ENCODE results near the gene IGFL3. TPM values are rescaled to one million over a fixed set of nuclear protein-coding genes. Genes with fewer than 3 reads are reported as not detected.
"Not testable (repeated sequence)": the region's sequence is repeated elsewhere in the genome, so short reads cannot be mapped to it uniquely, and the experiment has no call there.

Gene IGFL3
- not detected for polyA plus RNA-seq (ENCODE audit: insufficient read length)

DNA sequence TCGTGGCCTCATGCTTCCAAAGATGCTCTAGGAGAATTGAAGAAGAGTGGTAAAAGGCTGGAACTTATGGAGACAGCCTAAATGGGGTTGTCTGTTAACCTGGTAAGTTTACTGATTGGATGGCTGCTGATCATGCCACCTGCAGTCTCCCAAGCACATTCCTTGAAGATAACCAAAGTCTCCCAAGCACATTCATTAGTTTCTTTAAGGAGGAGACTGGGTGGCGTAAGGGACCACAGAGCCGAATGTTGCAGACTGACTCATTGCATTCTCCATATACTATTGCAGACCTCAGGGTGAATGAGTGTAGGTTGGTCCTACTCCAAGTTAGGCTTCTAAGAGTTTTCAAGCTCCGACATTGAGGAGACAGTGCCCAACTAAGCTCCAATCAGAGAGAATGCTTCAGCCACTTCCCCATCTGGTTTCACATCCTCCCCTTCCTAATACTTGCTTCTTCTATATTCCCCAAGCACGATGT is at the start of gene IGFL3:
IGFL3 (minus strand) TSS at position 51 of the 478 bp plus-strand sequence; CDS start at position 12, 39 bp downstream.
- DNase-seq (ENCODE audit: low read depth), result no peak

DNA sequence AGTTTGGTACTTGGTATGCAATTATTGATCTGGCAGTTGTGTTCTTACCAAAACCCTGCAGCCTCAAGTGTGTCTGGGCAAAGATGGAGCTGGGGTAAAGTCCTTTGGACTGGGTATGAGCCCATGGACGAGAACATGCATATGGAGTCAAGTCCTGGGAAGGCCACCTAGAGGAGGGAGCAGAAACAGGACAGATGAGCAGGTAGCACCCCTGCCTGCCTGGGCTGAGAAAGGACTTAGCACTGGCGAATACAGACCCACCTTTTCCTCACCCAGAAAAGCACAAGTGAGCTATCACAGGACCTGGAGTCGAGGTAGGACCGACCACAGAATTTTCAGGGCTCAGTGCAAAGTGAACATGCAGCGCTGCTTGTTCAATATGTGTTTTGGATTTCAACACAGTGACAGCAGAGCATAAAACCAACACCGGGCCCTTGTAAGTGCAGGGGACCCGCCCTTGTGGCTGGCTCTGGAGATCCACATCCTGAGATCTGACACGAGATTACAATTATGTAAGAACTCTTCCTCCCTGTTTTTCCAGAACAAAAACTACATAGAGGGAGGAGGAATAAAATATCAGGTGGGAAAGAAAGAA is 49.5 kb upstream of the IGFL3 start:
- DNase-seq (ENCODE audit: low read depth), result no peak

DNA sequence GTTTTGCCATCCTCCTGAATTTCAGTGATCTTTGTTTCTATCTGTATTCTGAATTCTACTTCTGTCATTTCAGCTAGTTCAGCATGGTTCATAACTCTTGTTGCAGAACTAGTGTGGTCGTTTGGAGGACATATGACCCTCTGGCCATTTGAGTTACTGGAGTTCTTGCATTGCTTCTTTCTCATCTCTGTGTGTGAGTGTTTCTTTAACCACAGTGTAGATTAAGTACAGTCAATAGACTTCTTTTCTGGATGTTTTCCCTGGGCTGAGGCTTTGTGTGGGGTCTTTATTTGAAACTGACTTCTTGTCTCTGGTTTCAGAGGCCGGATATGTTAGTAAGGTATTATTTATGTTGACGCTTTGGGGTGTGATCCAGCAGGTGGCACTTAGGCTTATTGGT is 38.2 kb upstream of the IGFL3 start:
- DNase-seq (ENCODE audit: low read depth), result no peak

DNA sequence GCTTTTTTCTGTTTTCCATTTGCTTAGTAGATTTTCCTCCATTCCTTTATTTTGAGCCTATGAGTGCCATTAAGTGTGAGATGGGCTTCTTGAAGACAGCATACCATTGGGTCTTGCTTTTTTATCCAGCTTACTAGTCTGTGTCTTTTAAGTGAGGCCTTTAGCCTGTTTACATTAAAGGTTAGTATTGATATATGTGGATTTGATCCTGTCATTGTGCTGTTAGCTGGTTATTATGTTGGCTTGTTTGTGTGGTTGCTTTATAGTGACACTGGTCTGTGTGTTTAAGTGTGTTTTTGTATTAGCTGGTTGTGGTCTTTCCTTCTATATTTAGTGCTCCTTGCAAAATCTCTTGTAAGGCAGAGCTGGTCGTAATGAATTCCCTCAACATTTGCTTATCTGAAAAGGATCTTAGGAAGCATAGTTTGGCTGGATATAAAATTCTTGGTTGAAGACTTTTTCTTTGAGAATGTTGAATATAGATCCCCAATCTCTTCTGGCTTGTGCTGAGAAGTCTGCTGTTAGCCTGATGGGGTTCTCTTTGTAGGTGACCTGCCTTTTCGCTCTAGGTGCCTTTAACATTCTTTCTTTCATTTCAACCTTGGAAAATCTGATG is 37.3 kb upstream of the IGFL3 start:
- not testable (repeated sequence) for DNase-seq (ENCODE audit: low read depth)

DNA sequence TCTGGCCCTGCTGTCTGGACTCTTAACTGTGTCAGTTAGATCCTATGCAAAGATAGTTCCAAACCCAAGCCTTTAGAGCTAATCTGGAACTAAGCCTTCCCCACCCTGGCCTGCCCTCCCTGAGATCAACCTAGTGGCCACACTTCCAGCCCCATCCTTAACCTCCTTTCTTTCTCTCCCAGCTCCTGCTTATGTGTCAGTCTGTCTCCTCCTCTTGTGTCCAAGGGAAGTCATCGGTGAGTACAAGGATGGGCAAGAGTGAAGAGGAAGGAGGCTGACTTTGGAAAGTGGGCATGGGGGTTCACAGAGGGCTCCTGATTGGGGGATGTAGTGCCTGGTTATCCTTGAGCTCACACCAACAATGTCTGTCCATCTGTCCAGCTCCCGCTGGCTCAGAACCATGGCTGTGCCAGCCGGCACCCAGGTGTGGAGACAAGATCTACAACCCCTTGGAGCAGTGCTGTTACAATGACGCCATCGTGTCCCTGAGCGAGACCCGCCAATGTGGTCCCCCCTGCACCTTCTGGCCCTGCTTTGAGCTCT is 35.8 kb upstream of the IGFL3 start:
- no peak for DNase-seq (ENCODE audit: low read depth)

DNA sequence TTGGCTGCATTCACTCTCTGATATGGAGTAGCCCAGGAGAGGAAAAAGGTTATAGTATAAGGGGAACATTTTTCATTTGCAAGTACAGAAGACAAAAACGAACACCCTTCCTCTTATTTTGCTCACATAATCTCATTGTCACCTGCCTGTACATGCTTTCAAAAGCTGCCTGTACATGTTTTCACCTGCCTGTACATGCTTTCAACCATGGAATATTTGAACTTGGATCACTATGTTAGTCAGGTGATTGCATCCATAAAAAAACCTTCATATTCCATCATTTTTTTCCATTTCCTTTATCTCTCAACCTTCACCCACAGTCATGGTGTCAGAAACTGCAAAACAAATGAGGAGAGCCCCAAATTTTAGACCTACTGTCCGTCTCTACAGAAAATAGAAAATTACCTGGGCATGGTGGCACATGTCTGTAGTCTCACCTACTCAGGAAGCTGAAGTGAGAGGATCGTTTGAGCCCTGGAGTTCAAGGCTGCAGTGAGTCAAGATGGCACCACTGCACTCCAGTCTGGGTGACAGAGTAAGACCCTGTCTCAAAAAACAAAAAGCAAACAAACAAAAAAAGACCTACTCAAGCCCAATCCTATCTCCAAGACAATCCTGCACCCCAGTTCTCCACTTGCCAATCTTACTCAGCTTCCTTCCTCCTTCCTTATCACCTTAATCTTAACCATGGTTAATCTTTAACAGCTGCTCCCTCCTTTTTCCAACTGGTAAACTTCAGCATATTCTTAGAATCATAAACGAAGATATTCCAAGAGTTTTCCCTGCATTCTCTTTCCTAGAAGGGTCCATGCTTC is 35.1 kb upstream of the IGFL3 start:
- DNase-seq (ENCODE audit: low read depth), result no peak

DNA sequence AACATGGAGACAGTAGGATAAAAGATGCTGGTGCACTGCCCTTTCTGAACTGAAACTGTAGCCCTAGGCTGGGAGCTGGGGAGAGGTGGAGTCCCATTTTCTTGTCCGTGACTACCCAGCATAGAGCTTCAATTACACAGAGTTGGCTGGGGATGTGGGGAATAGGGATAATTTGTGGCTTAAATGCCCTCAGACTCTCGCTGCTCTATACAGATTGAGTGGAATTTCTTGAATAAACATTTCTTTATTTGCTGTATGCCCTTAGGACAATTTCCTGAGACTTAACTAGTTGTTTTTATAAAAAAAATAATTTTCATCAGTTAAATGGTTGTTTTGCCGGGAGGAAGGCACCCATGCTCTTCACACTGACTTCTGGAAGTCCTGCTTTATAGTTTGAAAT is 30.7 kb upstream of the IGFL3 start:
- DNase-seq (ENCODE audit: low read depth), result no peak

DNA sequence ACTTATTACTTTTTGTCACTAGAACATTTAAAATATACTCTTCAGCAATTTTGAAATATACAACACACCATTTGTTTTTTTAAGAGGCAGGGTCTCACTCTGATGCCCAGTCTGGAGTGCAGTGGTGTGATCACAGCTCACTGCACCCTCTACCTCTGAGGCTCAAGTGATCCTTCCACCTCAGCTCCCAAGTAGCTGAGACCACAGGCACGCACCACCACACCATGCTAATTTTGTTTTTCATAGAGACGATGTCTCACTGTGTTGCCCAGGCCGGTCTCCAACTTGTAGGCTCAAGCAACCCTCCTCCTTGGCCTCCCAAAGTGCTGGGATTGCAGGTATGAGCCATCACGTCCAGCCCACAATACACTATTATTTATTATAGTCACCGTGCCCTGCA is 26.1 kb upstream of the IGFL3 start:
- no peak for DNase-seq (ENCODE audit: low read depth)

DNA sequence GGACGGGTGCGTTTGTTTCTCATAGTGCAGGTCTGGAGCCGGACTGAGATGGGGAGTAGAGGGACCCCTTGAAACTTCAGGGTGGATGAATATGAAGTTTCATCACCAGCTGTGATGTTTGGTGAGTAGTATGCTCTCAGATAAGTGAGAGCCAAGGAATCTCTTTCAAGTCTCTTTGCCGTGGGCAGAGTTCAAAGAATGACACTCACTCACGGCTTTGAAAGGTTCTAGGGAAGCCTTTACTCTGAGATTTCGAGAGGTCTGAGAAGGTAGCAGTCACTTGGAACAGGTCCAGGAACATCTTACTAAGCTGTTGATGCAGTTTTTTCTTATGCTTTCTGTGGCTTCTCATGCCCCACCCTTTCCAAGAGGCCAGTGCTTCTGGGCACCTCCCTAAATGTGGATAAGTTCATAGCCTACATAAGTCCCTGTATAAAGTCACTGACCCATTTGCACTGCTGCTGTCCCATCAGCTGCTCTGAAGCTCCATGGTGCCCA is 23.4 kb upstream of the IGFL3 start, which contains the start of gene IGFL2:
IGFL2 (plus strand) TSS at position 448 of the 498 bp plus-strand sequence; CDS start at position 489, 41 bp downstream.
- no peak for DNase-seq (ENCODE audit: low read depth)

DNA sequence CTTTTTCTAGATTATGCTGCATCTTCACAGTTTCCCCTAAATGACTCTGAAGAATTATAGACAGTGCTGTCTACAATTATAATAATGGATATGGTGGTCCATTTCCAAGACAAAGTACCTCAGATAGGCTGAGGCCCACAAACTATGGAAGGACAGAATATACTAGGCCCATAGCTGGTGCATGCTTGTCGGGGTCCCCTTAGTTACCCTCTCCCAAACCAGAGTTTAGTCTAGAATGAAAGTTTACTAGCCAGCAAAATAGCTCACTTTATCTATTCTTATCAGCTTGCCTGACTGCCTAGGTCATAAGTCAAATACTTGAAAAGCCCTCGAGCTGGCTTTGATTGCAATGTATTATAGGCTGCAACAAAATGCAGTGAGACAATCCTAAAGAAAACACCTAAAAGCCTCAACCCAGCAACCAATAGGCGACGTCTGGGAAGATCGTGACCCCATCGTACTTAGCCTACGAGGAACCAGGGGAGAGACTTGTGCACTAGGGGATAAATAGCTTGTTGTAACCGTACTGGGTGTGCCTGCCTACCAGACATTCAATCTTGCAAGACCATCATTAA is 22.8 kb upstream of the IGFL3 start:
- DNase-seq (ENCODE audit: low read depth), result no peak

DNA sequence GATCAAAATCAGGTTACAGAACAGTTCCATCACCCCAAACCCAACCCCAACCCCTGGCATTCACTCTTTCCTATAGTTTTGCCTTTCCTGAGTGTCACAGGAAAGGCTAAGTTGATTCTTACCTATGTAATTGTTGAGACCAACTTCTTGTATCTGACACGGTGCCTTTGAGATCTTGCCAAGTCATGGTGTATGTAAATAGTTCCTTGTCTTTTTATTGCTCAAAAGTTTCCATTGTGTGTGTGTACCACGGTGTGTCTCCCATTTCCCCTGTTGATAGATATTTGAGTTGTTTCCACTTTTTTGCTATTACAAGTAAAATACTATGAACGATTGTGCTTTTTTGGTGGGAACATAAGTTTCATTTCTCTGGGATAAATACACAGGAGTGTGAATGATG is 20.3 kb upstream of the IGFL3 start:
- no peak for DNase-seq (ENCODE audit: low read depth)

DNA sequence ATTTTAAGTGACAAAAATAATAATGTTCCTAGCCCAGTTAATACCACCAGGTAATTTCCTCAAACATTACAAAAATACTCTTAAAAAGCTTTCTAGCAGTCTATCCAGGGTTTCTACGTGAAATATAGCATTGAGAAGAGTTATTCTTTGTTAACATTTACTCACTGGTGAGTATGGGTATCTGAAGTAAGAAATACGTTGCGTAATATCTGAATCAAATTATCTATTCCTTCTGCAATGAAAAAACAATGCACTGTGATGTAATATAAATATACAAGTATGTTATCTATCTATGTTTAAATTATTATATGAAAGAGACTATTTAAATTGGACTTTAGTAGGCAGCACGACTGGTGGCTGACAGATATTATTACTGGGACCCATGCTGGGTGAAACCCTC is 17.8 kb upstream of the IGFL3 start:
- DNase-seq (ENCODE audit: low read depth), result no peak

DNA sequence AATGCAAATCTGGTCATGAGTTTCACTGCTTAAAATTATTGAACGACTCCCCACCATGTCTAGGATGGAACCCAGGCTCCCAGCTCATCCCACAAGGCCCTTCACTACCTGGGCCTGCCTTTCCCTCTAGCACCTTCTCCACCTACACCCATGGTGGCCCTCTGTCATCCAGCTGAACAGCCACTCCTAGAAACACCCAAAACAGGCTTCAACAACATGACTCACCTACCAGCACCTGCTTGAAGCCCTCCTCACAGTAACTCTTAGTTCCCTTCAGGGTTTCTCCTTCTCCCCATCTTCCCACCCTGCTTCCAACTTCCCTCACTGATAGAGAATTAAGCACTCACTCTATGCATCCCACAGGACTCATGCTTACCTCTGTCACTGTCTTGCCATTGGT is 16.9 kb upstream of the IGFL3 start:
- DNase-seq (ENCODE audit: low read depth), result no peak

DNA sequence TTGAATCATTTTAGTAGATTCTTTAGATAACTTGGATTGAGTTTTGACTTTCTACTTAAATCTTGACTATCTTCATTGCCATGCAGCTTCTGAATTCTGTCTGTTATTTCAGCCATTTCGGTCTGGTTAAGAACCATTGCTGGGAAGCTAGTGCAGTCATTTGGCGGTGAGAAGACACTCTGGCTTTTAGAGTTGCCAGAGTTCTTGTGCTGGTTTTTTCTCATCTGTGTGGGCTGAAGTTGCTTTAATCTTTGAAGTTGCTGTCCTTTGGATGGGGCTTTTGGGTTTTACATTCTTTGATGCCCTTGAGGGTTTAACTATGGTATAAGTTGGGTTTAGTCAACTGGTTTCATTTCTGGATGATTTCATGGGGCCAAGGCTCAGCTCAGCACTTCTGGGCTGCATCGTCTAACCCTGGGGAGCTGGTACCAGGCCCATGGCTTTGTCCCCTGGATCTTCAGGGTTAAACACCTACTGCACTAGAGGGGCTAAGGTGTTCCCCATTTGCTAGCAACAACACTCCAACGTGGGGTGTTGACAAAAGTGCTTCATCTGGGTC is 13.5 kb upstream of the IGFL3 start:
- DNase-seq (ENCODE audit: low read depth), result no peak

DNA sequence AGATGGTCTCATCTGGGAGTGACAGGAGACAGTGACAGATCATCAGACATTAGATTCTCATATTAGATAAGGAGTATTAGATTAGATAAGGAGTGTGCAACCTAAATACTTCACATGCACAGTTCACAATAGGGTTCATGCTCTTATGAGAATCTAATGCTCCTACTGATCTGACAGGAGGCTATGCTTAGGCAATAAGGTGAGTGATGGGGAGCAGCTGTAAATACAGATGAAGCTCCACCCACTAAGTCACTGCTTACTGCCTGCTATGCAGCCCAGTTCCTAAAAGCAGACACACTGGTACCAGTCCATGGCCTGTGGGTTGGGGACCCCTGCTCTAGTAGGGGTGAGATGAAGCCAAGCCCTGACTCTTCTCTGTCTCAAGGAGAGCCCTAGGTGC is 10.0 kb upstream of the IGFL3 start:
- no peak for DNase-seq (ENCODE audit: low read depth)

DNA sequence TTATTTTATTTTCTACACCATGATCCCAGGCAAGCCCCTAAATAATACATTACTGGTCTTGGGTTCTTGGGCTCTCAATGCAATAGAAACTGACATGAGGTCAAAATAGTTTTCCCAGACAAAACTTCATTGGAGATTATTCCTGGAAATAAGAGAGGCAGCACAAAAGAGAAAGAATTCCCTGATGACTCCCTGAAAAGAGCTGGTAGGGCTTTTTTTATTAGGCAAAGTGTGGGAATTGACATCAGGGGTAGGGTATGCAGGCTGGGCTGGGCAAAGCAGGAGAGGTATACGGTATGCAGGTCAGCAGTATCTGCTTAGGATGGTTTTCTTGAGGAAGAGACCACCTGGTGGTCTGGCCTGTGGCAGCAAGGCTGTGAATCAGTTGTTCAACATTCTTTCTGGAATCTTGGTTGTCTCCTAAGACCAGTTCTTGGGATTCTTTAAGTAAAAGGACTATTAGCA is 9.3 kb upstream of the IGFL3 start:
- DNase-seq (ENCODE audit: low read depth), result no peak

DNA sequence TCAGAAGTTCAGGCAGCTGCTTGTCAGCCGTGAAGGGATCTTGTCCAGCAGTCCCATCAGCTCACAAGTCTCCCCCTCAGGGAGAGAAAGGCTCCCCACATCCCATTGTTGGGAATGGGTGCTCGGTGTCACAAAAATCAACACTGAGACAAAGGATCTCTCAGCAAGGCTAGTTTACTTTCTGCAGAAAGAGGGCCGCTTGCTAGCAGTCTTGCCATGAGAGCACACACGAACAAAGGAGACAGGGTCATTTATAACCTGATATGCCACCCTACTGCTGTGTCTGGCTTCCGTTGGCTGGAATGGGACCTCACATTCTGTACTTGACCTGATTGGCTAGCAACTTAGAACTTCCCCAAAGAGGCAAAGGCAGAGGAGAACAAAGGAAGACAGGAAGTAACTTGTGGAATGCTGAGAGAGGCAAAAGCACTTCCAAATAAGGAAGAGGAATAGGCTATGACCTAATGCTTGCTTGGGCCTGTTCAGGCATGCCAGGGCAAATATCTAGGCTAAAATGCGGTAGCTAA is 8.7 kb upstream of the IGFL3 start:
- DNase-seq (ENCODE audit: low read depth), result no peak

DNA sequence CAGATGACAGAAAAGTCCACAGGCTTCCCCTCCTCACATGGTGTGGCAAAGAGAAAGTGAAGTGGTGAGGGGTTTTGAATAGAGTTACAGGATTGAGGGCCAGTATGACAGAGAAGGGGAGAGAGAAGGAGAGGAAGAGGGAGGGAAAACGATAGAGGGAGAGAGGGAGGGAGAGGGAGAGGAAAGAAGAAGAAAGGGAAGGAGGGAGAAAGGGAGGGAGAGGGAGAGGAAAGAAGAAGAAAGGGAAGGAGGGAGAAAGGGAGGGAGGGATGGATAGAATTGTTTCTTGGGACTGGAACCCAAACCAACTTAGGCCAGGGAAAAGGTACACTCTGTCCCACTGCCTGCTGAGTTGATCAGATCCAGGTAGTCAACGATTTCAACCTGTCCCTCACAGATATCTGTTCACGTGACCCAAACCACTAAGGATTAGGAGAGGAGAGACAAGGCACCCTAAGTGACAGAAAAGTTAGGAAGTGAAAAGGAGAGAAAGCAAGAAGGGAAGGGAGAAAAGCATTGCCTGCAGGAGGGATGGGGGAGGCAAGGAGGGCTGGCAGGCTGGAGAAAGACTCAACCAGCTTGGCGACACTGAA is 8.1 kb upstream of the IGFL3 start:
- DNase-seq (ENCODE audit: low read depth), result no peak

DNA sequence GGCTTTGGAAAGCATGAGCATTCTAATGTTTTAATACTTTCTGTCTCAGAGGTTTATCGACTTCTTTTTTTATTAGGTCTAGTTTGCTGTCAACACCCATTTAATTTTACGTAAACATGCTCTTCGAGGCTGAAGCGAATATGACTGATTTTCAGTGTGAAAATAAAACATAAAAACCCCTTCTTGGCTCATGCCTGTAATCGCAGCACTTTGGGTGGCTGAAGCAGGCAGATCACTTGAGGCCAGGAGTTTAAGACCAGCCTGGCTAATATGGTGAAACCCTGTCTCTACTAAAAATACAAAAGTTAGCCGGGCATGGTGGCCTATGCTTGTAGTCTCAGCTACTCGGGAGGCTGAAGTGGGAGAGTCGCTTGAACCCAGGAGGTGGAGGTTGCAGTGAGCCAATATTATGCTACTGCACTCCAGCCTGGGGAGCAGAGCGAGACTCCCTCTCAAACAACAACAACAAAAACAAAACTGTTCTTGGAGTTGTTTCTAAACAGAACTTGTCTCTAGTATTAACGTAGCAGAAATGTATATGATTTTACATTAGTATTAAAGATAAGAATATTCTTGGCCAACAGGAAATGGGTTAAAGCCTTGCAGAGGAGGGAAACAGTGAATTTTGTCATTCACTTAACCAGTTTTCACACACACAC is 7.1 kb upstream of the IGFL3 start:
- DNase-seq (ENCODE audit: low read depth), result no peak

DNA sequence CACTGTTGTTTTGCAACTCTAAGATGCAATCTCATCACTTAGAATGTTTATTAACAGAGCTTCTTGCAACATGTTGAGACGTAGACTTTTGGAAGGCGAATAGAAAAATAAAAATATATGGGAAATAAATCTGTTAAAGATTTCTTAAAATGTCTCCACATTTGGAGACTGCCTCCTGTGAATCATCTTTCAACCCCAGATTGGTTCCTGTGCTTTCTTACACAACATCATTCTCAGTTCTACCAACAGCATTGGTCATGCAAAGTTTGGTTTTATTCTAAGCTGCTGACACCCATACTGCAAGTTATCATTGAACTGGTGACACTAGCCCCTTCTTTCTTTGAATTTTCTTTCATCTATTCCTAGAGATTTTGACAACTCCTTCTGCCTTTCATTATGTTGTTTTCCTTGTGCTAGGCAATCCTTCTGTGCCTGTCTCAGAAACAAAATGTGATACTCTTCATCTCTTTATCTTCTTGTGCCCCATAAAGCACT is 1.6 kb upstream of the IGFL3 start:
- no peak for DNase-seq (ENCODE audit: low read depth)

Measured in forelimb muscle (tissue), 1 donor.